SJSA1 (cell line): ENCODE measurements around the gene ANXA5. TPM values are rescaled to one million over a fixed set of nuclear protein-coding genes. Genes with fewer than 3 reads are reported as not detected.
"Not testable (repeated sequence)": the region's sequence is repeated elsewhere in the genome, so short reads cannot be mapped to it uniquely, and the experiment has no call there.

ENCODE experiments used
- DNase-seq, 2 experiments: peaks; one replicate each; pipeline ENCODE4 v3.0.0-alpha.2; 2015 to 2020; ENCODE audit warnings: low spot score in 2 of 2, low read depth in 1 of 2
- H3K27ac ChIP-seq: fragments of 250-450 bp; sonication (Bioruptor Pico); 2 replicates; pipeline ENCODE4 v1.5.1; 2020; ENCODE audit warnings: mild to moderate bottlenecking, moderate library complexity
- H3K27me3 ChIP-seq: fragments of 250-450 bp; sonication (Bioruptor Pico); replicated peaks from 2 replicates; pipeline ENCODE4 v1.5.1; 2020; ENCODE audit warnings: mild to moderate bottlenecking, moderate library complexity
- H3K36me3 ChIP-seq: fragments of 250-450 bp; sonication (Bioruptor Pico); 2 replicates; pipeline ENCODE4 v1.5.1; 2020; ENCODE audit warnings: mild to moderate bottlenecking
- H3K4me1 ChIP-seq: fragments of 250-450 bp; sonication (Bioruptor Pico); replicated peaks from 2 replicates; pipeline ENCODE4 v1.6.1; 2021; ENCODE audit warnings: mild to moderate bottlenecking
- H3K4me3 ChIP-seq: fragments of 250-450 bp; sonication (Bioruptor Pico); 2 replicates; pipeline ENCODE4 v1.5.1; 2020; ENCODE audit warnings: mild to moderate bottlenecking
- H3K9me3 ChIP-seq: fragments of 250-450 bp; sonication (Bioruptor Pico); replicated peaks from 2 replicates; pipeline ENCODE4 v1.5.1; 2020; ENCODE audit warnings: mild to moderate bottlenecking
- total RNA-seq: library from RNA; depleted of rRNA; stranded (reverse); fragments of >200 nt; shearing (Covaris generic); gene quantifications from 2 replicates; pipeline ENCODE4 v1.2.3, GENCODE V29; 2014; rRNA removed

Gene ANXA5
- total RNA-seq, result 1,014 and 1,022 TPM in 2 replicates

GRCh38 chr4:121696581-121697461, at the start of gene ANXA5:
TSS of gene ANXA5 (minus strand) at chr4:121696980. CDS start at chr4:121696589, 391 bp downstream.
- Histone ChIP-seq H3K9me3 (0 out of 2 replicates have a peak, but pooled peaks cover 3% of the 10 kb centered on the region), H3K4me1 (peaks cover 24% of the 10 kb centered on the region), H3K27ac (peak within 1 kb of the TSS; percentile 91), H3K4me3 (peak within 1 kb of the TSS; percentile 97), H3K36me3 (peaks cover 42% of the 10 kb centered on the region), H3K27me3 (no peaks in the 10 kb centered on the region)
- DNase-seq, result peak; percentile 89 to 92

- Histone ChIP-seq H3K9me3 (no peaks in the 10 kb centered on the region), H3K27me3 (no peaks in the 10 kb centered on the region), H3K36me3 (no peaks in the 10 kb centered on the region), H3K4me1 (no peaks in the 10 kb centered on the region; the same call in 1 of the 2 replicates), H3K27ac (no peak overlapping the region), H3K4me3 (no peak overlapping the region)
- DNase-seq, result no peak
Observed at GRCh38 chr4:121742794-121743193, 46.0 kb upstream of the ANXA5 start.

DNA sequence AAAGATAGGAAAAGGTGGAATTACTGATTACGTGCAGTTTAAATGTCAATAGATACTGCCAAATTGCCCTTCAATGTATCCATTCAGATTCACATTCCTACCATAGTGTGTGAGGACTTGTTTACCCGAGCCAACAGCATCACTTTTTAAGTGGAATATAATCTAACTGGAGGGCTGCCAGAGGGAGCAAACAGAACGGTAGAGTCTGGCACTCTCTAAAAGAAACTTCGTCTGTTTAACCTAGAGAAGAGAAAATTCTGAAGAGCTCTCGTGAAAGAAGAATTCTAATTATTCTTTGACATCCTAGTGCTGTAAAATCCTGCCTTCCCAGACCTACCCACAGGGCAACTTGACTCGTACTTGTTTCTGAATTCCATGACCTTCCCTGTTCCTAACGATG, 45.0 kb upstream of the ANXA5 start:
- H3K4me1 ChIP-seq, result no peaks in the 10 kb centered on the region; the same call in none of the 2 replicates
- H3K9me3 ChIP-seq, result no peaks in the 10 kb centered on the region
- H3K36me3 ChIP-seq, result no peaks in the 10 kb centered on the region
- no peak for DNase-seq
- no peaks in the 10 kb centered on the region for H3K27me3 ChIP-seq
- no peak overlapping the region for H3K4me3 ChIP-seq
- no peak overlapping the region for H3K27ac ChIP-seq

DNA sequence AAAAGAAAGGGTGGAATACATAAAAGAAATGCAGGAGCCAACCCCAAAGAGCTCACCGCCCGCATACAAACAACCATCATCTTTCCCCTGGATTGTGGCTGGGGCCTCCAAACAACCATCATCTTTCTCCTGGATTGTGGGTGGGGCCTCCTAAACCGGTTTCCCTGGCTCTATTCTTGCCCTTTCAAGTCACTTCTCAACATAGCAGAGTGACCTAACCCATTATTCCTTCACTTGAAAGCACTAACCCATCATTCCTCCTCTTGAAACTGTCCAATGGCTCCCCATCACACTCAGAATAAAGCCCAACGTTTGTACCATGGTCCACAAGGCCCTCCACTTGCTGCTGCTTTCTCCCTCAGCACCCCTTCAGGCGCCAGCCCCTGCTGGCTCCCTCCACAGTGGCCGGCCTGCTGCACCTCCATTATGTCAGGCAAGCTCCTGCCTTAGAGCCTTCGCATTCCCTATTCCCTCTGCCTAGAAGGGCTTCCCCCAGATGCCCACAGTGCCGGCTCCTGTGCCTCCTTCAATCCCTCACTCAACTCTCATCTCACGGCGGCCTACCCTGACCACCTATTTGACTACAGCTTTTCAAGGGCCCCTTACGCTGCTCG, 44.1 kb upstream of the ANXA5 start:
- DNase-seq, result no peak
- Histone ChIP-seq H3K9me3 (no peaks in the 10 kb centered on the region), H3K36me3 (no peaks in the 10 kb centered on the region), H3K4me3 (no peak overlapping the region), H3K27me3 (no peaks in the 10 kb centered on the region), H3K4me1 (no peaks in the 10 kb centered on the region; the same call in none of the 2 replicates), H3K27ac (no peak overlapping the region)

DNA sequence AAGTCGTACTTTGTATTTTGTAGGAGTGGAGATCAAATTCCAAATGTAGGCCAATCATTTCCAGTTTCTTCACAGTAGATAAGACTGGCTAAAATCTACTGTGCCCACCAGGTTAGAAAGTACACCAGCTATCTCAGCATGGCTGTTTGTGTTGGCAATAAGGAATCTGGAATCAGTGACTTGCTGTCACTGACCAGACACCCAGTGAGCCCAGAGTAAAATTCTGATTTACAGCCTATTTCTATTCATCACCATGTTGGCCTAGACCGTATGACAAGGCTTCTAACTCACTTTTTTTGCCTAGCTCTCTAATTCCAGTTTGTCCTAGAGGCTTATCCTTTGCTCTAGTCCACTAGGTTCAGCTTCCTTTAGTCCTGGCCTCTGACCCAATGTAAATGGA, 42.8 kb upstream of the ANXA5 start:
- H3K27ac ChIP-seq, result no peak overlapping the region
- DNase-seq, result no peak
- no peaks in the 10 kb centered on the region; the same call in none of the 2 replicates for H3K4me1 ChIP-seq
- no peak overlapping the region for H3K4me3 ChIP-seq
- H3K27me3 ChIP-seq, result no peaks in the 10 kb centered on the region
- no peaks in the 10 kb centered on the region for H3K36me3 ChIP-seq
- H3K9me3 ChIP-seq, result no peaks in the 10 kb centered on the region

- H3K36me3 ChIP-seq, result no peaks in the 10 kb centered on the region
- no peaks in the 10 kb centered on the region; the same call in none of the 2 replicates for H3K4me1 ChIP-seq
- no peak for DNase-seq
- H3K27me3 ChIP-seq, result no peaks in the 10 kb centered on the region
- H3K9me3 ChIP-seq, result no peaks in the 10 kb centered on the region
- H3K4me3 ChIP-seq, result no peak overlapping the region
- no peak overlapping the region for H3K27ac ChIP-seq
Observed at GRCh38 chr4:121738780-121739535, 42.2 kb upstream of the ANXA5 start.

- Histone ChIP-seq H3K4me3 (no peak overlapping the region), H3K27ac (no peak overlapping the region), H3K27me3 (no peaks in the 10 kb centered on the region), H3K36me3 (no peaks in the 10 kb centered on the region), H3K4me1 (no peaks in the 10 kb centered on the region; the same call in none of the 2 replicates), H3K9me3 (no peaks in the 10 kb centered on the region)
- DNase-seq, result no peak
Observed at GRCh38 chr4:121737846-121738554, 41.2 kb upstream of the ANXA5 start.

DNA sequence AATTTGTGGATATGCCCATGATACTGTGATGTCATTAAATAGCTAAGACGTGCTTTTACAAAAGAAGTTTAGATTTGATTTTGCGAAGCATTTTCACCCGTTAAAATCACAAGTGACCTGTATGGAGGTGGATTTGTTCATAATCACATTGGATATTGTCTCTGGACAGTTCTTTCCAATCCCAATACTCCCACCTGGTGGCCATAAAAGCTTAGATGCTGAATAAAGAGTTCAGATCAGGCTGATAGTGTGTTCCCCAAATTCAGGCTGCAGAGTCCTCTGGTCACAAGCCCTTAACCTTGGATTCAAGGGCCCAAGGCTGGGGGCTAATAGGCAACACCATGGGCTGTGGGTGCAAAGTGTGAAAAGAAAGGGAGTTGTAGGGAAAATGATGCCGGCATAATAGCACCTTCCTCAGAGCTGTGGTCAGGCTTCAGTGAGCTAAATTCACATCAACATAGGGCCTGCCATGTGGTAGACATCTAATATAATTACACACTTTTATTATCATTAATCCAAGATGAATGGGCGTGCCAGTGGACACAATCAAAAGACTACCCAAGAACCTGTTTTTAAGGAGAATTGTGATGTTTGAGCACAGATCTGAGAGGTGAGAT, 40.1 kb upstream of the ANXA5 start:
- Histone ChIP-seq H3K27ac (no peak overlapping the region), H3K4me3 (no peak overlapping the region), H3K9me3 (no peaks in the 10 kb centered on the region), H3K36me3 (no peaks in the 10 kb centered on the region), H3K4me1 (no peaks in the 10 kb centered on the region; the same call in none of the 2 replicates), H3K27me3 (no peaks in the 10 kb centered on the region)
- peak; percentile 60 to 71 for DNase-seq

- peaks cover 4% of the 10 kb centered on the region; the same call in 1 of the 2 replicates for H3K4me1 ChIP-seq
- no peaks in the 10 kb centered on the region for H3K27me3 ChIP-seq
- no peaks in the 10 kb centered on the region for H3K9me3 ChIP-seq
- no peaks in the 10 kb centered on the region for H3K36me3 ChIP-seq
- no peak for DNase-seq
- H3K27ac ChIP-seq, result no peak overlapping the region
- no peak overlapping the region for H3K4me3 ChIP-seq
Observed at GRCh38 chr4:121734571-121734970, 37.8 kb upstream of the ANXA5 start.

DNA sequence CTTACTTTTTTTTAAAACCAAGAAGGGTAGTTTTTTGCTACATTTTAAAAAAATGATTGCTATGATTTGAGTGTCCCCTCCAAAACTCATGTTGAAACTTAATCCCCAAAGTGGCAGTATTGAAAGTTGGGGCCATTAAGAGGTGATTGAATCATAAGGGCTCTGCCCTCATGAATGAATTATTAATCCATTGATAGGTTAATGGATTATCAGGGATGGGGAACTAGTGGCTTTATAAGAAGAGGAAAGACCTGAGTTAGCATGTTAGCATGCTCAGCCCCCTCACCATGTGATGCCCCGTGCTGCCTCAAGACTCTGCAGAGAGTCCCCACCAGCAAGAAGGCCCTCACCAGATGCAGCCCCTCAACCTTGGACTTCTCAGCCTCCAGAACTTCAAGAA, 37.2 kb upstream of the ANXA5 start:
- no peaks in the 10 kb centered on the region for H3K27me3 ChIP-seq
- H3K4me1 ChIP-seq, result peaks cover 8% of the 10 kb centered on the region
- H3K9me3 ChIP-seq, result no peaks in the 10 kb centered on the region
- no peak overlapping the region for H3K27ac ChIP-seq
- H3K36me3 ChIP-seq, result no peaks in the 10 kb centered on the region
- no peak overlapping the region for H3K4me3 ChIP-seq
- DNase-seq, result no peak

DNA sequence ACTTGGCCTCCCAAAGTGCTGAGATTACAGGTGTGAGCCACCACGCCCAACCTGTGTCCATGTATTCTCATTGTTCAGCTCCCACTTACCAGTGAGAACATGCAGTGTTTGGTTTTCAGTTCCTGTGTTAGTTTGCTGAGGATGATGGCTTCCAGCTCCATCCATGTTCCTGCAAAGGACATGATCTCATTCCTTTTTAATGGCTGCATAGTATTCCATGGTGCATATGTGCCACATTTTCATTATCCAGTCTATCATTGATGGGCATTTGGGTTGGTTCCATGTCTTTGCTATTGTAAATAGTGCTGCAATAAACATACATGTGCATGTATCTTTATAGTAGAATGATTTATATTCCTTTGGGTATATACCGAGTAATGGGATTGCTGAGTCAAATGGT, 33.0 kb upstream of the ANXA5 start:
- not testable (repeated sequence) for H3K27me3 ChIP-seq, DNase-seq, H3K27ac ChIP-seq, H3K9me3 ChIP-seq, H3K36me3 ChIP-seq, H3K4me3 ChIP-seq
- H3K4me1 ChIP-seq, result peaks cover 40% of the 10 kb centered on the region

- H3K27ac ChIP-seq, result peak overlapping the region; percentile 98
- no peaks in the 10 kb centered on the region for H3K9me3 ChIP-seq
- H3K4me3 ChIP-seq, result no peak overlapping the region
- no peaks in the 10 kb centered on the region for H3K36me3 ChIP-seq
- DNase-seq, result peak; percentile 80 to 92
- H3K27me3 ChIP-seq, result no peaks in the 10 kb centered on the region
- H3K4me1 ChIP-seq, result peaks cover 40% of the 10 kb centered on the region
Observed at GRCh38 chr4:121728798-121729226, 32.0 kb upstream of the ANXA5 start.

DNA sequence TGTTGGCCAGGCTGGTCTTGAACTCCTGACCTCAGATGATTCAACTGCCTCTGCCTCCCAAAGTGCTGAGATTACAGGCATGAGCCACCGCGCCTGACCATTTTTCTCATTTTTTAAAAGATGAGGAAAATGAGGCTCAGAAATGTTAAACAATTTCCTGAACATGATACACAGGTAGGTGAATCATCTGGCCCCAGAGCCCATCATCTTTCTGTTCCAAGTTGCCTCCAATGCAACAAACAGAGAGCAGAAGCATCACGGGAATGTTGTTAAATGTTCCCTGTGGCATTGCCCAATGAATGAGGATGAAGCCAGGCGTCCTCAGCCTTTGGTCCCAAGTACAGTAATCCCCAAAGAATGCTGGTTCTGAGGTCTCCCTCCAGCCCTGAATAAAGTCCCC, 31.3 kb upstream of the ANXA5 start:
- Histone ChIP-seq H3K27ac (peak overlapping the region; percentile 98), H3K27me3 (no peaks in the 10 kb centered on the region), H3K4me1 (peaks cover 40% of the 10 kb centered on the region), H3K4me3 (no peak overlapping the region), H3K36me3 (no peaks in the 10 kb centered on the region), H3K9me3 (no peaks in the 10 kb centered on the region)
- DNase-seq, result peak; percentile 88 to 91
